HG03159 (cell line): ENCODE results near the gene KL.
A peak's percentile ranks its signal among the peaks of the same experiment; 100 is the strongest.

Experiments
- ATAC-seq: cut with Tn5 transposase; IDR thresholded peaks from one replicate; pipeline ENCODE4 v1.9.1; 2021; ENCODE audit warnings: mild to moderate bottlenecking, moderate library complexity; ENCODE audit not compliant: unreplicated experiment

Gene KL

DNA sequence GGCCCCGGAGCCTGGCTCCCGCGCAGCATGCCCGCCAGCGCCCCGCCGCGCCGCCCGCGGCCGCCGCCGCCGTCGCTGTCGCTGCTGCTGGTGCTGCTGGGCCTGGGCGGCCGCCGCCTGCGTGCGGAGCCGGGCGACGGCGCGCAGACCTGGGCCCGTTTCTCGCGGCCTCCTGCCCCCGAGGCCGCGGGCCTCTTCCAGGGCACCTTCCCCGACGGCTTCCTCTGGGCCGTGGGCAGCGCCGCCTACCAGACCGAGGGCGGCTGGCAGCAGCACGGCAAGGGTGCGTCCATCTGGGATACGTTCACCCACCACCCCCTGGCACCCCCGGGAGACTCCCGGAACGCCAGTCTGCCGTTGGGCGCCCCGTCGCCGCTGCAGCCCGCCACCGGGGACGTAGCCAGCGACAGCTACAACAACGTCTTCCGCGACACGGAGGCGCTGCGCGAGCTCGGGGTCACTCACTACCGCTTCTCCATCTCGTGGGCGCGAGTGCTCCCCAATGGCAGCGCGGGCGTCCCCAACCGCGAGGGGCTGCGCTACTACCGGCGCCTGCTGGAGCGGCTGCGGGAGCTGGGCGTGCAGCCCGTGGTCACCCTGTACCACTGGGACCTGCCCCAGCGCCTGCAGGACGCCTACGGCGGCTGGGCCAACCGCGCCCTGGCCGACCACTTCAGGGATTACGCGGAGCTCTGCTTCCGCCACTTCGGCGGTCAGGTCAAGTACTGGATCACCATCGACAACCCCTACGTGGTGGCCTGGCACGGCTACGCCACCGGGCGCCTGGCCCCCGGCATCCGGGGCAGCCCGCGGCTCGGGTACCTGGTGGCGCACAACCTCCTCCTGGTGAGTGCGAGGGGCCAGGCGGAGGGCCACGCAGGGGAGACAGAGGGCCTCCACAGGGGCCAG, at the start of gene KL:
Gene KL (plus strand): TSS at position 10 of the 909 bp plus-strand sequence. CDS start 18 bp downstream, at position 28.
- peak; percentile 28 for ATAC-seq

DNA sequence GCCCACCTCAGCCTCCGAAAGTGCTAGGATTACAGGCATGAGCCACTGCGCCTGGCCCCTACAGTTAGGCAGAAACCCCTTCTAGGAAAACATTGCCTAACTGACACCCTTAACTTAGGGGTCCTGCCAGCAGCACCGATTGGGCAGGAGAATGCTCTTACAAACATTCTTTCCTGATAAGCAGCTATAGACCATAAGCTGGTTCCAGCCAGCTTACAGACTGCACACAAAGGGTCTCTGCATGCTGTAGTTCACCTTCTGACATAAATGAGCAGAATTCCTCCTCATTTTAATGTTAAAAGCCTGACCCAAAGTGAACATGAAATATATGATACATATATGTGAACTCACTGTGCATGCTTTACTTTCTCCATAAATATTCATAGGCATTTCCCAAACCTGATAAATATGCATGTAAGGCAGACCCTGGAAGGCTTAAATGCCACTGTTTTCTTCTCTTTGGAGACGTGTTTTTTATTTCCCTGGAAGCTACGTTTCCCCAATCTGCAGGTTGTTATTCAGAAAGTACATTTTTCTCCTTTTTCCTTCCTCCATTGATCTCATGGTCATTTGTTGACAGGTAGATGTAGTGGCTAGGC, 48.5 kb upstream of the KL start:
- ATAC-seq: no peak

DNA sequence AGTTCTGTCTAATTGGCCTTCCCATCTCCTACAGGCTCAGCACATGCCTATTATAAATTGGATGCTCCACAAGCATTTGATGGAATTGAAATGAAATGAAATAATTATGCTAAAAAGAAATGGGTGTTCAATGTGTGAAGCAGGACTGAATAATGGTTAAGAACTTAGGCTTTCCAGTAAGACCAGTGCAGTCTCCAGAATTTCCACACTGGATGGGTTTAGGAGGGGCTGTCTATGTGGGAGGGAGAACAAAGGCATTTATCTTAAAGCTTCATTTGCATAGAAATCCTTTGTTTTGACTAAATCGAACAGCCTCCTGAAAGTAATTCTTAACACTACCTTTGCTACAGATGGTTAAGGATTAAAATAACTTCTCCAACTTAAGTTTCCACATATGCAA, 47.9 kb upstream of the KL start:
- ATAC-seq: no peak

DNA sequence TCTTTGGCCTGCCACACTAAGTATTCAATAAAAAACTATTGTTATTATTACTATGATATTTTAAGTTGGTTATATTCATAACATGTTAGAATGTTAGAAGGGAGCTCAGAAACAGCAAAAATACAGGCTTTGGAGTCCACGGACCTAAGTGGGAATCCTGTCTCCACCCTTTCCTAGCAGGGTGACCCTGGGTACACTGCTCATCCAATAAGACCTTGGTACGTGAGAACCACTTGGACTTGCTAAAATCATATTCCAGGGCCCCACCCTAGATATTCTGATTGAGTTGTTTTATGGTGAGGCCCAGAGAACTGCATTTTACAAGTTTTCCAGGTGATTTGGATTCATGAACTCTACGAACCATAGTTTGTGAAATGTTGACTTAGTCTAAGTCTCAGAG, 47.4 kb upstream of the KL start:
- no peak for ATAC-seq

DNA sequence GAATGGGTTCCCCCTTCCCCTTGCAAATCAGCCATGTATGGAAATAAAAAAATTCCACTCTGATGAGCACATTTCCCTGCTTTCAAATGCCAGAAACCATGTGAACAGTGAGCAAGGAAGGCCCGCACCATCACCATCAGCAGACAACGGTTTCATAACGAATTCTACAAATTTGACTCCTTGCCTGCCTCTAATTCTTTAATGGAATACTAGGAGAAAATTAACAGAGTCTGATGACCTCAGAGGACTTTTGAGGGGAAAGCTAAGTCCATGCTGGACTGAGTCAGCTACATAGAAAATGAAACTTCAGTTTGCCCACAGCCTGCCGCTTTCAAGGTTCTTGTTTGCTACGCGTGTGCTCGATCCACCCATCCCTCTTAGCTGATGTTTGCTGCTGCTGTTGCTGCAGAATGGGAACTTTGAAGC, 46.7 kb upstream of the KL start:
- no peak for ATAC-seq

DNA sequence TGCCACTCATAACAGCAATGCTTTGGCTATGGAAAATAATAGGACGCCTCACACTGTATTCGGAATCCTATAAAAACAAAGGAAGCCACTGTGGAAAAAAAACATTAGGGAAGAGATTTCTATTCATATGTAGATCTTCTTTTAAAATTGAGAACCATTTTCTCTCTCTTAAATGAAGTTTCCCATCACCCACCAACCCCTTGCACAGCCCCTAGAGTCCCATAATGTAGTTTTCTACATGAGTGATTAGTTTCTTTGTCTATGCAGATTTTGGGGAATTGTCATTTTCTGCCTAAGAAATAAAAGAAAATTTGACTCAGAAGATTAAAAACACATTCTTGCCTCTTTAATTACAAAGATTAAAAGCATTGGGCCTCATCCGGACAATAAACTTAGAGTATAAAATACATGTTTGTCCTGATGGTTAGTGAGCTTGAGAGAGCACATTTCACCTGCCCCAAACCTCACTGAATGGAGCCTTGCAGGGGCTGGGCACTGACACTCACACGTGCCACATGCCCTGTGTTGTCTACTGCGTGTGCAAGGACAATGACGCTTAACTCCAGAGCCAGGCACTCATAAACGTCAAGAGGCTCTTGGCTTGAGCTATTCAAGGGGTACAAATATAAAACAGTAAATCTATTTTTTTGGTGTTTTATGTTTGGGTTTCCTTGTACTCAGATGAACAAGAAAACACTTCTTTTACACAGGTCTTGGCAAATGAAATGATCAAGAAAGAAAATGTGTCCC, 40.0 kb upstream of the KL start:
- ATAC-seq: no peak

DNA sequence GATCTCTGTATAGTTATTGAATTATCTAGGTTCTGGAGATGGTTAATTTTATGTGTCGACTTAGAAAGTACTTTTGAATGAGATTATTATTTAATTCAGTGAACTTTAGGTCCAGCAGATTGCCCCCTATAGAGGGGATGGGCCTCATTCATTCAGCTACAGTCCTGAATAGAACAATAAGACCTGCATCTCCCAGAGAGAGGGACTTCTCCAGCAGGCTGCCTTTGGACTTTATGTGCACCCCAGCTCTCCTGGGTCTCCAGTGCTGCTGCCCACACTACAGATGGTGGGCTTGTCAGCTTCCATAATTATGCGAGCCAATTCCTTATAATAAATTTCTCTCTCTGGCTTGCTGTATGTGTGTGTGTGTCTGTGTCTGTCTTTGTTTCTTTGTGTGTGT, 39.3 kb upstream of the KL start:
- no peak for ATAC-seq

DNA sequence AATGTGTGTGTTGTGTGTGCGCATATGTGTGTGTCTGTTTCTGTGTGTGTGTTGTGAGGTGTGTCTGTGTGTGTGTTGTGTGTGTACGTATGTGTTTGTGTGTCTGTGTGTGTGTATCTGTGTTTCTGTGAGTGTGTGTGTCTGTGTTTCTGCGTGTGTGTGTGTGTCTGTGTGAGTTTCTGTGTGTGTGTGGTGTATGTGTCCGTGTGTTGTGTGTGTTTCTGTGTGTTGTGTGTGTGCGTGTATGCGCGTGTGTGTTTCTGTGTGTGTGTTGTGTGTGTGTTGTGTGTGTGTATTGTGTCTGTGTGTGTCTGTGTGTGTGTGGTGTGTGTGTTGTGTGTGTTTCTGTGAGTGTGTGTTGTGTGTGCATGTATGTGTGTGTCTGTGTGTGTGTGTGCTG, 38.9 kb upstream of the KL start:
- no peak for ATAC-seq

DNA sequence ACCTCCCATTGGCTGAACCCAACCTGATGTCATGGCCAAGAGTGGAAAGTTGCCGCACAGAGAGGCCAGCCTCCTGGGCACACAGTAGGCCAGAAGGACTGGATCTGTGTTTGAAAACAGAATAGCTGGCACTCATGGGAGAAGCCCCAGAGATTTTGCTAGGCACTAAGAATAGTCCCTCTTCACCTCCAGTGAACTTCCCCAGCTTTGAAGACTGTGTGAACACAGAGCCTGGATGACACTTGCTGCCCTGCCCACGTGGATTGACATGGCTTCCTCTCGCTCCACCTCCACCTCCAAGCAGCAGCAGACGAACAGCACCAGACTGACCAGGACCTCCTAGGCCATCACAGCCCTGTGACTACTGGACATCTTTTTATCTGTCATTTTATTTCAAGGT, 37.9 kb upstream of the KL start:
- ATAC-seq: no peak

DNA sequence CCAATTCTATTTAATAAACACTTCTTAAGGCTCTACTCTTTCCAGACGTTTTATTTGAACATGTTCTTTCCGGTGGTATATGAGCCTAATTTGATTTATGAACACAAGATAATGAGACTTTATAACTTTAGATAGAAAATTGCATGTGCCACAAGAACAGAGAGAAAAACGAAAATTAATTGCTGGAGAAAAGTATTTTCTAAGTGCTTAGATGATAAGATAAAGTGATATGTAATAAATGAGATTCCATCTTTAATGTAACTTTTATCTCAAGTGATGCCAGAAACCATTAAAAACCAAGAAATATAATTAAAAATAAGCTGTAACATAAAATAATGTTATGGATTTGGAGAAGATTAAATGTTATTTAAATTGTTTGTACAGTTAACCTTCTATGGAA, 33.2 kb upstream of the KL start:
- ATAC-seq: no peak

DNA sequence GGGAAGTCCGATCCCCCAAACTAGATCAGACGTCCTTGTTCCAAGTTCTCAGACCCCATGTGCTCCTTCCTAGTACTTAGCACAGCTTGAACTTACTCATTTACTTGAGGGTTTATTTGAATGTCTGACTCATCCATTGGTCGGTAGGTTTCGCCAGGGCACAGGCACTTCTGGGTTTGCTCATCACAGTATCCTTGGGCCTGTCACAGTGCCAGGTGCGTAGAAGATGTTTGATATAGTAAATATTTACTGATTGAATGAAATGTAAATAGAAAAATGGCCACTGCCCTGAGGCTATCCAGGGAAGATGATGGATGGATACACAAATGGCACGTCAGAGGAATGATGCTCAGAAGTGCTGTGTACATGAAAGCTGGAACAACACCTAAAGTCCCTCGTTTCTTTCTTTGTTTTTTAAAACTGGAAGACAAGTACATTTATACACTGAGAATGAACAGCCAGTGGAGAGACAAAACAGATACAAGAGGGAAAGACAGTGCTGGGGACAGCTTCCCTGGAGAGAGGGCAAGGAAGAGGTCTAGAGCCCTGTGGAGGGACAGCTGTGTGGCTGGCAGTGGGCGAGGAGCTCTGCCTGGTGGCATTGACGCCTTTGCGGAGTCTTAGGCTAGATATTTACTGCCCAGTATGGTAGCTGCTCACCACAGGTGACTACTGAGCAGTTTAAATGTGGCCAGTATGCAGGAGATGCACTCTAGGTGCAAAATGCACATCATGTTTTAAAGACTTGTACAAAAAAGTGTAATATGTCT, 31.2 kb upstream of the KL start:
- ATAC-seq: no peak

DNA sequence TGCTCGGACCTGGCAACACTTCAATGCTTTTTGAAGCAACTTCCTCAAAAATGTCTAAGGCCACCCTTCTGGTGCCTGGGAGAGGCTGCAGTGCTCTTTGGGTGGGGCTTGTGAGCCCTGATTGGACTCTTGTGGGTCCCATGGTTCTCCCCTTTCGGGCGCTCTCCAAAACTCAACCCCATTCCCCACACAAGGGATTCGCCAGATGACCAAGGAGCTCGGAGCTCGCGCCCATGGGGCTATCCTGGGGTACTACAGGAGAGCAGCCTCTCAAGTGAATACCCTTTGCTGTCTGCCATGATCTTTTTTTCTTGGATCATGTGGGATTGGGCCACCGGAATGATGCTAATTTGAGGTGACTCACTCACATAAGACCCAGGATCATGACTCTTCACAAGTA, 29.7 kb upstream of the KL start:
- no peak for ATAC-seq

DNA sequence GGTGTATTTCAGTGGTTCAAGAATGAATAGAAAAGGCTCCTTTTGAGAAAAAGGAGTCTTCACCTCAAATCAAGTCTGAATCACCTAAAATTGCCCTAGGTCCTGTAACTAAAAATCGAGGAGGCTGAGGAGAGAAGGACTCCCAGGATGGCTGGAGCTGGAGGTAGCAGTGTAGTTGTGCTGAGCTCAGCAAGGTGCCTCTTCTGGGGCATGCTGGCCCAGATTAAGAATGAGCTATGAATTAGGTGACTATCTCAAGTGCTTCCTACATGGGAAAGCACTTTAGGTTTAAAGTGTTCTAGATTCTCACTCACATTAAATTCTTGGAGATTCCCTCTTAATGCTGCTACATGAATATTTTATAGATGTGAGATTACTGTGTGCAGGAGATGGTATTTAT, 28.8 kb upstream of the KL start:
- ATAC-seq: no peak

DNA sequence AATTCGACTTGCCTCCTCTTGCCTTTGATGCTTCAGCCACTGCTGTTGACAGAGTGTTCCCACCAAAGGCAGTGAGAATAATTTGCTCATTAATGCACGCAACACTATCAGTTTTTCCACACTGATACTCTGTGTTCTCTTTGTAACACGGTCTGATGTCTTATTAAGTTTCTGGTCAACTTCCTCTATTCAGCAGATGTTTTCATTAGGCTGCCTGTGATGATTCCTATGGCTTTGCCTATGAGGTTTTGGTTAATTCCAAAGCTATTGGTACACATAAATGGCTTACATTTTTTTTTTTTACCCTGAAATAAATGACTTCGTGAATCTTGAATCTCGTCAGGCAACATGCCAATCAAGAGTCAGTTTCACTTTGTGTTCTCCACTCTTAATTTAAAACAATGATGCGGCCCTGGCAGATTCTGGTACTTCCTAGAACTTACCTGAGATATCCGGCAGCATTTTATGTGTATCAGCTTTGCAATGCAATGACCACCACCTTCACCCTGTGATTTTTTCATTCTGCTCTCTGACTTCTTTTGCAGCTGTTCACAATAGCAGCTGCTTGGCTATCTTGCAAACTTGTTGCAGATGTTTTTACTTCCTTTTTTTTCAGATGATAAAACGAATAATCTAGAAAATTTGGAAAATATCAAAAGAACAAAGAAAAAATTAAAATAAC, 27.5 kb upstream of the KL start:
- ATAC-seq: no peak

DNA sequence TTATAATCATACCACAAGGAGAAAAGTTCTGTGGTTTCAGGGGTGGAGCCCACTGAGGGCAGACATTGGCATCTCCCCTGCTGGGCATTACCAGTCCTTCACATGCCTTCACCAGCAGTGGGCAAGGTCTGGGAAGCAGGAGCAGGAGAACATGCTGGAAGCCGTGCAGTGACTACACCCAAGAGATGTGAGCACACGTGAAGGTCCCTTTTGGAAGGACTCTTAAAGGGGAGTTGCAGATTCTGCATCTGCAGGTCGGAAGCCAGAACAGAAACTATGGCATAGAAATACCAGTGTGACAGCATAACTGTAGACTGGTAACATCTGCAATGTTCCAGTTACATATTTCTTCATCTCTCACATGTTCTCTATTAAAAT, 26.9 kb upstream of the KL start:
- no peak for ATAC-seq

DNA sequence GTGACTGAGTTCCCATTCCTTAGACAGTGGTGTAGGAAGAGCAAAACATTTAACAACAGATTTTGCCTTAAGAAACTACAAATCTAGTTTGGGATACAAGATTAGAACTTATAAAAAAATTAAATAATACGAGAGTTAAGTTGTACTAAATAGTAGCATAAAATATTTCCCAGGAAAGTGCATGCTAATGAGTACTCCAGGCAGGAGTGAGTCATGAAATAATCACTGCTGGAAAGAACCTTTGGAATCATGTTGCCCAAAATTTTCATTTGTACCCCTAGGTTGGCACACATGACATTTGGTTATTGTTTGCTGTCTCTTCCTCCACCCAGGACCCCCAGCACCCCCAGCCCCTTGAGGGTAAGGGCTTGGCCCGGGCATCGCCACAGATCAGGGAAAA, 26.3 kb upstream of the KL start:
- ATAC-seq: no peak

DNA sequence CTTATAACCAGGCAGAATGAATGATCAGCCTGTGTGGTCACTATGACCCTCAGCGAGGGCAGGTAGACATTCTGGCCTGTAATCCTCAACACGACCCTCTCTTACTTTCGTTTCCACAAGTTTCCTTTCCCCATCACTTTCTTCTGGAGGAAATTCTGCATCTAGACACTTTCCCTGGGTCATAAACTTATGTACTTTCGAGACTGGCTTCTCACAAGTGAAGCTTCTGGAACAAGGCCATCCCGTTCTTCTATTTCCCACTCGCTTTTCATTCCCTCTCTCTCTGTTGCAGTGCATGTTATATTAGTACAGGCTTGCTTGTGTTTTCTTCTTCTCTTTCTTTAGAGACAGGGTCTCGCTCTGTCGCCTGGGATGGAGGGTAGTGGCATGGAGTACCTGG, 23.1 kb upstream of the KL start:
- ATAC-seq: no peak

DNA sequence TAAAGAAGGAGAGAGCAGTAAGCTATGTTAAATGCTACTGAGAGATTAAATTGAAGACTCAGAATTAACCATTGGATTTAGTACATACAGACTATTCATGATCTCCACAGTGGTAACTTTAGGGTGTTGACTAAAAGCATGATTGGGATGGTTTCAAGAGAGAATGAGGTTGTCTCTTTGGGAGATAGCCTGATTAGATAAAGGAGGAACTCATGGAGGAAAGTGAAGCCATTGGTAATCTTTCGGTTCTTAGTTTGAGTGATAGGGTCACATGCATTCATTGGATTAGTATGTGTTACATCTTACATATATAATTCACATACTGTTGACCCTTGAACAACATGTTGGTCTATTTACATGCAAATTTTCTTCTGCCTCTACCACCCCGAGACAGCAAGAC, 18.8 kb upstream of the KL start:
- ATAC-seq: no peak

DNA sequence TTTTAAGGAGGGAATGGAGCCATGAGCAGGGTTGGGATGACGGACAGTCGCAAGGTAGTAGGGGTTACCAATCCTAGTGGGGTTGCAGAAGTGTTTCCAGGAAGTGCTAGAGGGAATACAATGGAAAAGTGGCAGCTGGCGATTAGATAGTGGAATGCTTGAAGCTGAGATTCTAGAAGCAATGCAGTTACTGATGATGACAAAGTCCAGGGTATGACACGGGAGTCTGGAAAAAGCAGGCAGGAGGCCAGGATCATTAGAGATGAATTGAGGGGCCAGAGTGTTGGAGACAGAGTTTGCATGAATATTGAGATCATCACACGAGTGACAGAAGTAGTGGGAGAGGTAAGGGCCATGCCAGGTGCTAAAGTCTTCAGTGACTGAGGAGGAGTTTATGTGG, 17.3 kb upstream of the KL start:
- ATAC-seq: no peak

DNA sequence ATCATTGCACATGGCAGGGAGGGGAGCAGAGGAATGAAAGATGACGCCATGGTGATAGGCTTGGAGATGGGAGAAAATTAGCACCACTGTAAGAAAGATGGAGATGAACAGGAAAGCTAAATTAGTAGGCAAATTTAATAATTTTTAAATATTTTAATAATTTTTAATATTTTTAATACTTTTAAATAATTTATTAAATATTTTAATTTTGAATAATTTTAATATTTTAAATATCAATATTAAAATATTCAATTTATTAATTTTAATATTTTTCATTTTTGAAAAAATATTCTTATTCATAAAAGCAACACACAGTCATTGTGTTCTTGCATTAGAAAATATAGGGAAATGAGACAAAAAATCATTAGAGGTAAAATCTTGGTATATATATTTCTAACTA, 15.9 kb upstream of the KL start:
- no peak for ATAC-seq
